ENCODE results near the gene INPP5D. TPM values are rescaled to one million over a fixed set of nuclear protein-coding genes. Genes with fewer than 3 reads are reported as not detected.
"Not testable (repeated sequence)": the region's sequence is repeated elsewhere in the genome, so short reads cannot be mapped to it uniquely, and the experiment has no call there.

The INPP5D gene
- total and polyA plus RNA-seq, 4 donors: 11.4 to 22.6 (median 17.4) TPM

GRCh38 chr2:233051241-233052149, 8.6 kb upstream of the INPP5D start:
- peaks cover 13% of the 10 kb centered on the region for H3K4me1 ChIP-seq (ENCODE audit: control insufficient read depth, insufficient read depth, low read length)
- H3K27me3 ChIP-seq (ENCODE audit: control insufficient read depth, insufficient read depth, low read length): peaks cover 2% of the 10 kb centered on the region
- H3K4me3 ChIP-seq (ENCODE audit: low read depth, low read length): no peak overlapping the region
- no peak overlapping the region for H3K27ac ChIP-seq (ENCODE audit: low read depth, low read length)
- no peaks in the 10 kb centered on the region for H3K36me3 ChIP-seq (ENCODE audit: control insufficient read depth, insufficient read depth, low read length)
- no peaks in the 10 kb centered on the region for H3K9me3 ChIP-seq (ENCODE audit: control insufficient read depth, insufficient read depth, low read length)
- DNase-seq (ENCODE audit: low read depth in 4 of 6, low spot score in 6 of 6): peak in 1 of 6 donors; percentile 24
- WGBS (ENCODE audit: insufficient coverage): 34% methylated on average over 23 of the region's 24 CpGs

GRCh38 chr2:233052517-233052916, 7.6 kb upstream of the INPP5D start:
- WGBS (ENCODE audit: insufficient coverage): 93% methylated on average over 3 of the region's 4 CpGs
- DNase-seq (ENCODE audit: low read depth in 4 of 6, low spot score in 6 of 6): not testable (repeated sequence)

GRCh38 chr2:233053928-233054784, 6.0 kb upstream of the INPP5D start:
- 23% methylated on average over 19 of the region's 22 CpGs for WGBS (ENCODE audit: insufficient coverage)
- Histone ChIP-seq H3K9me3 (ENCODE audit: control insufficient read depth, insufficient read depth, low read length) (no peaks in the 10 kb centered on the region), H3K4me1 (ENCODE audit: control insufficient read depth, insufficient read depth, low read length) (peaks cover 19% of the 10 kb centered on the region), H3K36me3 (ENCODE audit: control insufficient read depth, insufficient read depth, low read length) (no peaks in the 10 kb centered on the region), H3K27ac (ENCODE audit: low read depth, low read length) (no peak overlapping the region), H3K27me3 (ENCODE audit: control insufficient read depth, insufficient read depth, low read length) (peaks cover 2% of the 10 kb centered on the region), H3K4me3 (ENCODE audit: low read depth, low read length) (no peak overlapping the region)
- peak in 2 of 6 donors; percentile 31 to 35 for DNase-seq (ENCODE audit: low read depth in 4 of 6, low spot score in 6 of 6)

More at GRCh38 chr2:233052517-233052916, 7.6 kb upstream of the INPP5D start:
- not testable (repeated sequence) for H3K9me3 ChIP-seq (ENCODE audit: control insufficient read depth, insufficient read depth, low read length); H3K27me3 ChIP-seq (ENCODE audit: control insufficient read depth, insufficient read depth, low read length); H3K36me3 ChIP-seq (ENCODE audit: control insufficient read depth, insufficient read depth, low read length); H3K4me3 ChIP-seq (ENCODE audit: low read depth, low read length); H3K27ac ChIP-seq (ENCODE audit: low read depth, low read length)
- peaks cover 13% of the 10 kb centered on the region for H3K4me1 ChIP-seq (ENCODE audit: control insufficient read depth, insufficient read depth, low read length)

- peaks cover 2% of the 10 kb centered on the region for H3K27me3 ChIP-seq (ENCODE audit: control insufficient read depth, insufficient read depth, low read length)
- DNase-seq (ENCODE audit: low read depth in 4 of 6, low spot score in 6 of 6): no peak
- H3K4me1 ChIP-seq (ENCODE audit: control insufficient read depth, insufficient read depth, low read length): peaks cover 29% of the 10 kb centered on the region
- H3K36me3 ChIP-seq (ENCODE audit: control insufficient read depth, insufficient read depth, low read length): no peaks in the 10 kb centered on the region
- no peak overlapping the region for H3K27ac ChIP-seq (ENCODE audit: low read depth, low read length)
- H3K9me3 ChIP-seq (ENCODE audit: control insufficient read depth, insufficient read depth, low read length): no peaks in the 10 kb centered on the region
- WGBS (ENCODE audit: insufficient coverage): 100% methylated on average over 2 of the region's 2 CpGs
- H3K4me3 ChIP-seq (ENCODE audit: low read depth, low read length): no peak overlapping the region
Measured at GRCh38 chr2:233055362-233055761, 4.8 kb upstream of the INPP5D start.

- WGBS (ENCODE audit: insufficient coverage): 76% methylated on average over 6 of the region's 6 CpGs
- DNase-seq (ENCODE audit: low read depth in 4 of 6, low spot score in 6 of 6): no peak
- H3K4me3 ChIP-seq (ENCODE audit: low read depth, low read length): no peak overlapping the region
Measured at GRCh38 chr2:233056961-233057605, 3.1 kb upstream of the INPP5D start.

GRCh38 chr2:233058717-233059546, 1.2 kb upstream of the INPP5D start:
- WGBS (ENCODE audit: insufficient coverage): 90% methylated on average over 24 of the region's 24 CpGs
- DNase-seq (ENCODE audit: low read depth in 4 of 6, low spot score in 6 of 6): no peak
- H3K4me3 ChIP-seq (ENCODE audit: low read depth, low read length): no peak overlapping the region

More at GRCh38 chr2:233056961-233057605, 3.1 kb upstream of the INPP5D start:
- Histone ChIP-seq H3K27ac (ENCODE audit: low read depth, low read length) (no peak overlapping the region), H3K9me3 (ENCODE audit: control insufficient read depth, insufficient read depth, low read length) (no peaks in the 10 kb centered on the region), H3K4me1 (ENCODE audit: control insufficient read depth, insufficient read depth, low read length) (peaks cover 35% of the 10 kb centered on the region), H3K27me3 (ENCODE audit: control insufficient read depth, insufficient read depth, low read length) (peaks cover 2% of the 10 kb centered on the region), H3K36me3 (ENCODE audit: control insufficient read depth, insufficient read depth, low read length) (no peaks in the 10 kb centered on the region)

GRCh38 chr2:233059547-233059796, 670 bp upstream of the INPP5D start:
- WGBS (ENCODE audit: insufficient coverage): 63% methylated on average over 7 of the region's 7 CpGs
- no peaks in the 10 kb centered on the region for H3K36me3 ChIP-seq (ENCODE audit: control insufficient read depth, insufficient read depth, low read length)
- H3K9me3 ChIP-seq (ENCODE audit: control insufficient read depth, insufficient read depth, low read length): no peaks in the 10 kb centered on the region
- no peak for DNase-seq (ENCODE audit: low read depth in 4 of 6, low spot score in 6 of 6)
- H3K4me3 ChIP-seq (ENCODE audit: low read depth, low read length): no peak overlapping the region
- H3K27me3 ChIP-seq (ENCODE audit: control insufficient read depth, insufficient read depth, low read length): peaks cover 2% of the 10 kb centered on the region
- H3K27ac ChIP-seq (ENCODE audit: low read depth, low read length): peak overlapping the region; percentile 71
- peaks cover 41% of the 10 kb centered on the region for H3K4me1 ChIP-seq (ENCODE audit: control insufficient read depth, insufficient read depth, low read length)

More at GRCh38 chr2:233058717-233059546, 1.2 kb upstream of the INPP5D start:
- peaks cover 44% of the 10 kb centered on the region for H3K4me1 ChIP-seq (ENCODE audit: control insufficient read depth, insufficient read depth, low read length)
- peaks cover 2% of the 10 kb centered on the region for H3K27me3 ChIP-seq (ENCODE audit: control insufficient read depth, insufficient read depth, low read length)
- H3K9me3 ChIP-seq (ENCODE audit: control insufficient read depth, insufficient read depth, low read length): no peaks in the 10 kb centered on the region
- H3K27ac ChIP-seq (ENCODE audit: low read depth, low read length): no peak overlapping the region
- H3K36me3 ChIP-seq (ENCODE audit: control insufficient read depth, insufficient read depth, low read length): no peaks in the 10 kb centered on the region

- Histone ChIP-seq H3K27me3 (ENCODE audit: control insufficient read depth, insufficient read depth, low read length) (no peaks in the 10 kb centered on the region), H3K4me1 (ENCODE audit: control insufficient read depth, insufficient read depth, low read length) (peaks cover 38% of the 10 kb centered on the region), H3K36me3 (ENCODE audit: control insufficient read depth, insufficient read depth, low read length) (no peaks in the 10 kb centered on the region), H3K27ac (ENCODE audit: low read depth, low read length) (peak overlapping the region; percentile 71), H3K4me3 (ENCODE audit: low read depth, low read length) (peak overlapping the region; percentile 20), H3K9me3 (ENCODE audit: control insufficient read depth, insufficient read depth, low read length) (no peaks in the 10 kb centered on the region)
- WGBS (ENCODE audit: insufficient coverage): 84% methylated on average over 13 of the region's 13 CpGs
- no peak for DNase-seq (ENCODE audit: low read depth in 4 of 6, low spot score in 6 of 6)
Measured at GRCh38 chr2:233060501-233060979, 398 bp downstream of the INPP5D start.
